ENCODE measurements around the gene BRS3. TPM values are rescaled to one million over a fixed set of nuclear protein-coding genes. Genes with fewer than 3 reads are reported as not detected.
A peak's percentile ranks its signal among the peaks of the same experiment; 100 is the strongest.

The BRS3 gene
- total and polyA plus RNA-seq, 10 of the 15 experiments (the other 5 are each of a cell fraction or from before 2014, with no cell fraction given) = not detected

GRCh38 chrX:136496186-136496763 is 8.5 kb downstream of the BRS3 start (continued):
- no peak for TF ChIP-seq MLLT1 (IDR thresholded peaks at IDR 0.05)
- TF ChIP-seq, protein P1, sequence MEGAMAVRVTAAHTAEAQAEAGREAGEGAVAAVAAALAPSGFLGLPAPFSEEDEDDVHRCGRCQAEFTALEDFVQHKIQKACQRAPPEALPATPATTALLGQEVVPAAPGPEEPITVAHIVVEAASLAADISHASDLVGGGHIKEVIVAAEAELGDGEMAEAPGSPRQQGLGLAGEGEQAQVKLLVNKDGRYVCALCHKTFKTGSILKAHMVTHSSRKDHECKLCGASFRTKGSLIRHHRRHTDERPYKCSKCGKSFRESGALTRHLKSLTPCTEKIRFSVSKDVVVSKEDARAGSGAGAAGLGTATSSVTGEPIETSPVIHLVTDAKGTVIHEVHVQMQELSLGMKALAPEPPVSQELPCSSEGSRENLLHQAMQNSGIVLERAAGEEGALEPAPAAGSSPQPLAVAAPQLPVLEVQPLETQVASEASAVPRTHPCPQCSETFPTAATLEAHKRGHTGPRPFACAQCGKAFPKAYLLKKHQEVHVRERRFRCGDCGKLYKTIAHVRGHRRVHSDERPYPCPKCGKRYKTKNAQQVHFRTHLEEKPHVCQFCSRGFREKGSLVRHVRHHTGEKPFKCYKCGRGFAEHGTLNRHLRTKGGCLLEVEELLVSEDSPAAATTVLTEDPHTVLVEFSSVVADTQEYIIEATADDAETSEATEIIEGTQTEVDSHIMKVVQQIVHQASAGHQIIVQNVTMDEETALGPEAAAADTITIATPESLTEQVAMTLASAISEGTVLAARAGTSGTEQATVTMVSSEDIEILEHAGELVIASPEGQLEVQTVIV (IDR thresholded peaks at IDR 0.05; ENCODE audit: borderline replicate concordance, partially characterized antibody) = no peak

GRCh38 chrX:136496764-136497555 is 9.2 kb downstream of the BRS3 start:
- Histone ChIP-seq H3K4me2 (ENCODE audit: control insufficient read depth, insufficient read depth) (peak overlapping the region; percentile 32), H3K36me3 (ENCODE audit: control insufficient read depth in 2 of 2, insufficient read depth in 2 of 2, low read length in 1 of 2) (no peaks in the 10 kb centered on the region), H3K79me2 (ENCODE audit: control insufficient read depth, insufficient read depth, low read length) (peaks cover 18% of the 10 kb centered on the region), H3K4me3 (peak overlapping the region; percentile 72), H4K20me1 (ENCODE audit: control insufficient read depth, insufficient read depth) (no peaks in the 10 kb centered on the region), H2AFZ (ENCODE audit: control insufficient read depth, low read depth, low read length) (peak overlapping the region; percentile 90), H3K9me3 (replicated peaks; ENCODE audit: control insufficient read depth, insufficient read depth, low read length) (no peaks in the 10 kb centered on the region), H3K4me1 (ENCODE audit: control insufficient read depth, insufficient read depth, low read length) (no peaks in the 10 kb centered on the region), H3K27ac (ENCODE audit: control insufficient read depth, insufficient read depth) (peak overlapping the region; percentile 90), H3K9ac (ENCODE audit: control insufficient read depth, insufficient read depth, low read length) (peak overlapping the region; percentile 87), H3K27me3 (replicated peaks in 1 of 2; ENCODE audit: control insufficient read depth in 2 of 2, insufficient read depth in 2 of 2, low read length in 1 of 2) (no peaks in the 10 kb centered on the region; a peak in 1 of 4 replicates)
- intact Hi-C loops (cut with micrococcal nuclease; ENCODE audit: unreplicated experiment) (loop anchor here (2.0 to 5.0 kb wide), 4 partner anchors 80 to 525 kb away; partner anchors contain the start of genes MMGT1 and SLC9A6), in situ Hi-C loops (cut with MboI) (loop anchor here (10.0 kb wide), 1 partner anchor 198 kb away; no protein-coding TSS in a partner anchor)
- DNase-seq (ENCODE audit: low read depth, low spot score) (peak; percentile 48), ATAC-seq (peak; percentile 82), FAIRE-seq (no peak)
- POLR2A ChIA-PET = no interaction called here
- CTCF ChIA-PET = interaction anchor here (1.2 kb wide), 1 partner anchor 523 kb away, joined by 3 read pairs; the partner anchor contains the start of gene MMGT1
- RAD21 ChIA-PET (ENCODE audit: unreplicated experiment) = interaction anchor here (0.6 to 2.2 kb wide), 3 partner anchors 177 to 263 kb away, joined by 3 to 6 read pairs (median 4); no protein-coding TSS in a partner anchor
- no TSS peak for BruUV-seq (replicated peaks)
- SMC1A ChIA-PET (ENCODE audit: uncharacterized antibody, unreplicated experiment) = no interaction called here
- WGBS (ENCODE audit: insufficient coverage, insufficient replicate concordance, low lambda C conversion rate, missing lambda C conversion rate) = 31% methylated on average over 28 of the region's 111 CpGs
- peak; percentile 43 for TF ChIP-seq IKZF1 (conservative IDR thresholded peaks at IDR 0.05)
- TF ChIP-seq EED (IDR thresholded peaks at IDR 0.05; ENCODE audit: low read depth) = peak; percentile 47; the same call in 1 of the 2 replicates
- TF ChIP-seq NR2C1 (IDR thresholded peaks at IDR 0.05) = peak; percentile 11; the same call in 1 of the 2 replicates
- 0 out of 2 replicates have a peak, but pooled peaks have one; percentile 15 for TF ChIP-seq NRF1 (conservative IDR thresholded peaks at IDR 0.05; ENCODE audit: low read depth, low read length)
- TF ChIP-seq SMC3 (IDR thresholded peaks at IDR 0.05; ENCODE audit: borderline replicate concordance, low read length) = no peak
- TF ChIP-seq, protein P2, sequence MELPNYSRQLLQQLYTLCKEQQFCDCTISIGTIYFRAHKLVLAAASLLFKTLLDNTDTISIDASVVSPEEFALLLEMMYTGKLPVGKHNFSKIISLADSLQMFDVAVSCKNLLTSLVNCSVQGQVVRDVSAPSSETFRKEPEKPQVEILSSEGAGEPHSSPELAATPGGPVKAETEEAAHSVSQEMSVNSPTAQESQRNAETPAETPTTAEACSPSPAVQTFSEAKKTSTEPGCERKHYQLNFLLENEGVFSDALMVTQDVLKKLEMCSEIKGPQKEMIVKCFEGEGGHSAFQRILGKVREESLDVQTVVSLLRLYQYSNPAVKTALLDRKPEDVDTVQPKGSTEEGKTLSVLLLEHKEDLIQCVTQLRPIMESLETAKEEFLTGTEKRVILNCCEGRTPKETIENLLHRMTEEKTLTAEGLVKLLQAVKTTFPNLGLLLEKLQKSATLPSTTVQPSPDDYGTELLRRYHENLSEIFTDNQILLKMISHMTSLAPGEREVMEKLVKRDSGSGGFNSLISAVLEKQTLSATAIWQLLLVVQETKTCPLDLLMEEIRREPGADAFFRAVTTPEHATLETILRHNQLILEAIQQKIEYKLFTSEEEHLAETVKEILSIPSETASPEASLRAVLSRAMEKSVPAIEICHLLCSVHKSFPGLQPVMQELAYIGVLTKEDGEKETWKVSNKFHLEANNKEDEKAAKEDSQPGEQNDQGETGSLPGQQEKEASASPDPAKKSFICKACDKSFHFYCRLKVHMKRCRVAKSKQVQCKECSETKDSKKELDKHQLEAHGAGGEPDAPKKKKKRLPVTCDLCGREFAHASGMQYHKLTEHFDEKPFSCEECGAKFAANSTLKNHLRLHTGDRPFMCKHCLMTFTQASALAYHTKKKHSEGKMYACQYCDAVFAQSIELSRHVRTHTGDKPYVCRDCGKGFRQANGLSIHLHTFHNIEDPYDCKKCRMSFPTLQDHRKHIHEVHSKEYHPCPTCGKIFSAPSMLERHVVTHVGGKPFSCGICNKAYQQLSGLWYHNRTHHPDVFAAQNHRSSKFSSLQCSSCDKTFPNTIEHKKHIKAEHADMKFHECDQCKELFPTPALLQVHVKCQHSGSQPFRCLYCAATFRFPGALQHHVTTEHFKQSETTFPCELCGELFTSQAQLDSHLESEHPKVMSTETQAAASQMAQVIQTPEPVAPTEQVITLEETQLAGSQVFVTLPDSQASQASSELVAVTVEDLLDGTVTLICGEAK (IDR thresholded peaks at IDR 0.05; ENCODE audit: borderline replicate concordance) = no peak
- peak in 1 of 2 experiments; percentile 46; a peak in 2 of 4 replicates for TF ChIP-seq BHLHE40 (IDR thresholded peaks at IDR 0.05; ENCODE audit: borderline replicate concordance in 1 of 2, low read depth in 2 of 2, low read length in 1 of 2)
- no peak for TF ChIP-seq EZH2 (IDR thresholded peaks at IDR 0.05; ENCODE audit: borderline replicate concordance, control insufficient read depth, low read depth, low read length)
- TF ChIP-seq HDAC2 (IDR thresholded peaks at IDR 0.05) = no peak

Measured in GM12878 (cell line).